Lung microvascular endothelial cell (primary cell): Measurements from ENCODE around the gene CAMKV. TPM values are rescaled to one million over a fixed set of nuclear protein-coding genes. Genes with fewer than 3 reads are reported as not detected.
"Not testable (repeated sequence)": the region's sequence is repeated elsewhere in the genome, so short reads cannot be mapped to it uniquely, and the experiment has no call there.

ENCODE experiments used
- DNase-seq, 2 donors: peaks; one replicate each; pipeline versions ENCODE4 v3.0.0 to v3.0.0-alpha.2; 2010; ENCODE audit warnings: low read depth in 2 of 2
- total RNA-seq: library from RNA; depleted of rRNA; stranded (reverse); fragments of >200 nt; gene quantifications from 2 replicates; pipeline ENCODE4 v1.2.1, GENCODE V29; 2014

CAMKV gene
- total RNA-seq, 1 donor from 2014 or later, result under 0.01 TPM

DNA sequence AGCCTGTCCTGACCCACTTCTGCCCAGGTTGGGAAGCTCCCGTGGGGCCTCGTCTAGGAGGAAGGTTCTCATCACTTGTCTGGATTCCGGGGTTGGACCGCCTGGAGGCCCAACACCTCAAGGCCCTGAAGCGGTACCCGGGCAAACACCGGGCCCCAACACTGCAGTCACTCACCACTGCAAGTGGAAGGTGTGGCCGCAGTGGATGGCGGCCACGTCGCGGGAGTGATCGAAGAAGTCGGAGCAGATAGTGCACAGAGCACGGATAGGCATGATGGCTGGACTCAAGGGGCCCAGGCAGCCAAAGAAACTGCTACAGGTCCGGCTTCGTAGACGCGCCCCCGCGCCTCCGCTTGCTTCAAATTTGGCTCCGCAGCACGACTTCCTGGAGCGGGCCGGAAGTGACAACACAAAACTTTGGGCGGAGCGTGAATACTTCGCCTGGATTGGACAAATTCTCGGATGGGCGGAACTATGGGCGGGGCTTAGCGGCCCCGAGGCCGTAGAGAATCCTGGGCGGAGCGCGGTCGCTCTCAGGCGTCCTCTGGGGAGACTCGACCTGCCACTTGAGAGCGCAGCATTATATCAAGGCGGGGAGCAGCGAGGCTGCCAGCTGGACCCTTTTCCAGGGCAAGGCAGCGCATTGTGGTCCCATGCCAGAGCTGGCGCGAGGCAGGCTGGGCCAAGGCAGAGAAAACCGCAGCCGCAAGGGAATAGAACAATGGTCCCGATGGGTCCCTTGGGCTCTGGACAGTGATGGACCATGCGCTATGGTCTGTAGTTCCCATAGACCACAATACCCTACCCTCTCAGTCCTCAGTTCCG is 13.3 kb downstream of the CAMKV start, which contains the start of gene TRAIP:
TSS of gene TRAIP (minus strand) at position 384 of the 825 bp plus-strand sequence. CDS start at position 273, 111 bp downstream.
- DNase-seq, result peak; percentile 92 to 93

GRCh38 chr3:49855662-49856061 is 14.0 kb downstream of the CAMKV start:
- DNase-seq, result no peak

GRCh38 chr3:49845694-49846093 is 24.0 kb downstream of the CAMKV start:
- no peak for DNase-seq

DNA sequence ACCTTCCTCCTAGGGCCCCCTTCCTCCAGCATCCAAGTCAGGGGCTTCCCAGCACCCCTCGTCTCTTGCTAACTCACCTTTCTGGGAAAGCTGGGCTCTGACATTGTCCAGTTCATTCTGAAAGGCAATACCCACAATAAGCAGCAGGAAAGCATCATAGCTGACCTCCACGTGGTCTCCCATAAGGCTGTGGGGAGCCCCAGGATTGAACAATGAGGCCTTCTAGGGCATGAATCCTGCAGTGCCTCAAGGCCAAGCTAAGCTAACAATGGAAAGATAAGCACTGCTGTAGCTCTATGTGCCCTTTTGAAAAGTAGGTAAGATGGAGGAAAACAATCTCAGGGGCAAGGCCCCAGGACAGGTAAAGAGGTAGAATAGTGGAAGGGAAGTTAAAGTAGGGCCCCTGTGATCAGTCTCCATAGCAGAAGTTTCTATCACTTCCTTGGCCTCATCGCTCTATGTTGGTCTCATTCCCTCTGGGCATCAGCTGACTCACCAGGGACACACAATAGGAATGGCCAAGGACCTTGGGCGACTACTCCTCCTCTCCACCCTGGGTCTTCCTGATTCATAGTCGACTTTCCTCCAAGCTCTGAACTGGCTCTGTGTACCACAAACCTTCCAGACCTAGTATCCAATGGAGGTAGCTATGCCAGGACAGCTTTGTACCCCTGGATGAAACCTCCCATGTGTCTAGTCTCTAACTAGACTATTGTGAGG is 25.1 kb downstream of the CAMKV start:
- no peak for DNase-seq

DNA sequence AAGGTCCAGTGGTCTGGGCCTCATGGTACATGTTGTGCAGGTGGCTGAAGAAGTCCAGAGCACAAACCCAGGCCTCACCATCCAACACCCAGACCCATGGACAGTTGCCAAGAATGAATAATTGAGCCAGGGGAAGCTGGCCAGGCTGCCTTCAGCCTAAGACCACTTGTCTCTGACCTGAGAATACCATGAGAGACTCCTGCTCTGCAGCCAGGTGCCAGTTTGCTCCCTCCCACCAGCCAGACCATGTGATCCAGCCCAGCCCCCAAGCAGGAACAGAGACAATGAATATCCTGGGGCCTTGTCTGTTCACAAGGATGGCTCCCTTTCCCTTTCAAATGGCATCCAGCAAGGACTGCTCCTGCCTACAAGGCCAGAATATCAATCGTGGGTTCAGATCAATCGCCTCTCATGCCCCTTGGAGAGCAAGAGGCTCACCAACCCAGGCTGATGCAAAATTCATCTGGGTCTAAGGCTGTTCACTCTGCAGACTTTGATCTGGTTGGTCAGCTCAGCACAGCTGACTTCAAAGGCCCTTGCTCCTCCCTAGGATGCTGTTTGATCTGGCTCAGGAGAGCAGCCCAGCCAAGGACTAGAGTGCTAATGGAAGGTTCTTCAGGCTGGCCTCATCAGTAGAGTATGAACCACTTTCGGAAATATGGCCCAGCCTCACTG is 26.7 kb downstream of the CAMKV start:
- no peak for DNase-seq

DNA sequence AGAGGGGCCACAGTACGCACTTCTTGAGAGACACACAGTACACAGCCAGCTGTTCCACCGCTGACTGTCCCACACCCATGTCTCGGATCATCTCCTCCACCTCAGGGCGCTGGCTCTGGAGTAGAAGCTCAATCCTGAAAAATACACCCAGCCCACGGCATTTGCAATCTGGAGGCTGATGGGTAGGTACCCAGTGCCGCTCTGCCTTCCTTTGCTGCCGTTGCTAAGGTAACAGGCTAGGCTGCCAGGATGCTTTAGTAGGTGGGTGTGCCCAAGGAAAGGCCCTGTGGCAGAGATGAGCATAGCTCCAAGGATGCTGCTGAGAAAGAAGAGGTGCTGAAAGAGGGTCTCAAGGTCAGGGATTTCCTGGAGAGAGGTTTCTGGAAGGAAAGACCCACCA is 27.9 kb downstream of the CAMKV start:
- DNase-seq, result no peak

DNA sequence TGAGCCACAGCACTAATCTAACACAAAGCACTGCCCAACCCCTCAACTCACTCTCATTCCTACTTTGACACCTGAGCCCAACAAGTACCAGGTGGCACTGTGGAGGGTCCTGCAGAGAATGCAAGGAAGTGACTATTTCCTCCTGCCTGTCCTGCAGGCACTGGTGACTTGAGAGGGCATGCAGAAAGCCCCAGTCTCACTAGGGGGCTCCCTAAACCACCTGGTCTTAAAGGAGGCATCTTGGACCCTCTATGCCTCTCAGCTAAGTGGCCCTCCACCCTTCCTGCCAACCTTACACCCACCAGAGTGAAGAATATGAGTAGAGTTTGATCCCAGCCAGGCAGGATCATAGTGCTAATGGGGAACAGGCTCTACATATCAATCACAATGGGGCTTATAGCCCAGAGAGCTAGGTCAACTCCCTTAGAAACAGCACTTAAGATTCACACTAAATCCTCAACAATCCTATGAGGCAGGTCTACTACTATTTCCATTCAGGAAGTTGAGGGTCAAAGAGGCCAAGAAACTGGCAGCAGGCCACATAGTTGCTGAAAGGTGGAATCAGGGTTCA is 28.5 kb downstream of the CAMKV start:
- peak; percentile 41 to 53 for DNase-seq

- no peak for DNase-seq
These were observed 29.3 kb downstream of the CAMKV start for GRCh38 chr3:49840388-49840787.

DNA sequence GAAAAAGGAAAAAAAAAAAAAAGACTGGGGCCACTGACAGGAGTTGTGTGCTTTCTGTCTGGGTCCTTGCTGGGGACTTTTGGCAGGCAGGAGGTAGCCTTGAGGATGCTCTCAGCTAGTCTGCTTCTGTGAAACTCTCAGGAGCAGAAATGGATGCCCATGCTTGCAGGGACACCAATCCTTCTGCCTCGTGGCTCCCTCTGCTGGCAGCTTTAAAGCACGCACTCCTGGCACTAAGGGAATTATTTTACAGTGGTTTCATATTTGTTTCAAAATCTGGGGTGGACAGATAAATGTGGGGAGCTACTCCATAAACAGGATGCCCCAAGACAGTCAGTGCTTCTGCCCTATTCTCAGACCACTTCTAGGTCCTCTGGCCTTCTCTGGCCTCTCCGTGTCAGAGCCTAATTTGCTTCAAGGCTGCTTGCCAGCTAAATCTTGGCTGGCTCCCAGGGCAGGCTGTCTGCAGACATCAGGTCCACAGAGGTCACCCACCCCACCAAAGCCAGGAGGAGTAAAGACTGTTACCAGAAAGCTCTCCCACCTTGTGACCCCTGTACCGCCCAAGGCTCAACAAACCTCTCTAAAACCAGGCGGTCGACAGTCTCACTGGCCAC is 30.4 kb downstream of the CAMKV start:
- DNase-seq, result peak; percentile 82 to 88

- no peak for DNase-seq
These were observed 38.4 kb downstream of the CAMKV start for GRCh38 chr3:49831341-49831740.

DNA sequence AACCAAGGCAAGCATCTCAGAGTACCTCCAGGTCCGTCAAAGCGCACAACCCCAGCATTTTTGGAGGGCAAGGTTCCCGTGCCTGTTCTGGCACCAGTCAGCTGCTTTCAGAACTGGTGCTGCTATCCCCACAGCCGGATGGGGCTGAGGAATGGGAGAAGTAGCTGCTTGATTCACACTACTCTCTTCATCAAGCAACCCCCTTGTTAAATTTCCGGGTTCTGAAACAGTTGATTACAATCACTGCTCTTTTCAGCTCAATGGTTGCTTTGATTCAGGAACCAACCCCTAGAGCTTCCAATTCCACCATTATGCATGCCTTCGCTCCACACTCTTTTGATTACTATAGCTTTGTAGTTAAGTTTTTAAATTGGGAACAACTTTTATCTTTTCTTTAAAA is 43.7 kb downstream of the CAMKV start:
- DNase-seq, result no peak

DNA sequence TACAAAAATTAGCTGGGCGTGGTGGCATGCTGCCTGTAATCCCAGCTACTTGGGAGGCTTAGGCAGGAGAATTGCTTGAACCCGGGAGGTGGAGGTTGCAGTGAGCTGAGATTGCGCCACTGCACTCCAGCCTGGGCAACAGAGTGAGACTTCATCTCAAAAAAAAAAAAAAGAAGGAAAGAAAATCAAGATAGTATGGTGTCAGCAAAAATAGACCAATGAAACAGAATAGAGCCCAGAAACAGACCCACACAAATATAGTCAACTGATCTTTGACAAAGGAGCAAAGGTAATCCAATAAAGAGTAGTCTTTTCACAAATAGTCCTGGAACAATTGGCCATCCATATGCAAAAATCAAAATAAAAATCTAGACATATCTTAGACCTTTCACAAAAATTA is 46.6 kb downstream of the CAMKV start:
- not testable (repeated sequence) for DNase-seq

DNA sequence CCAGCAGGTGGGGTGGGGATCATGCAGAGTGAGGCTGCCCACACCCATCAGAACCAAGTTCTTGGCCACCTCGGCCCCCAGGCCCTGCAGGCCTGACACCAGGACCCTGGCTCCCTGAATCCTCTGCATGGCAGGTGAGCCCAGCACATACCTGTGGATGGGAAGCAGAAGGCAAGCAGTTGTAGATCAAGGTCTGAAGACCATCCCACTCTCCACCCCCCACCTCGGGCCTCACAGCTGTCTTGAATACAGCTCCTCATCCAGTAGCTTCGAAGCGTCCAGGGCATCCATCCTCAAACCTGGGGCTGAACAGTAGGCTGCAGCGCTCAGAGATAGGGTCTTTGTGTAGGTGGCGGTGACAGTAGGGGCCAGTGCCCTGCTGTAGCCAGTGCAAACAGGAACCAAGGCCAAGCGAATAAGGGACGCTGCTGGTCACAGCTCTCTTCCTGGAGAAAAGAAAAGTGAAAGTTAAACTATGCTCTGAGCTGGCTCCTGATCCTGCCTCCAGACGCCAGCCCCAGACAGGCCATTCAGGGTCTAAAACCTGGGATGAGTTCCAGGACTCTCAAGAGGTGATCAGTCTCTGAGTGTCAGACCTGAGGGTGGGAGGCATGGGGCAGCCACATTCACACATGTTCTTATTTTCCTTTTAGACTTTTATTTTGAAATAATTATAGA is 56.1 kb downstream of the CAMKV start, which contains the start of gene UBA7:
TSS of gene UBA7 (minus strand) at position 457 of the 678 bp plus-strand sequence. CDS start at position 291, 166 bp downstream.
- DNase-seq, result peak; percentile 71 to 81

DNA sequence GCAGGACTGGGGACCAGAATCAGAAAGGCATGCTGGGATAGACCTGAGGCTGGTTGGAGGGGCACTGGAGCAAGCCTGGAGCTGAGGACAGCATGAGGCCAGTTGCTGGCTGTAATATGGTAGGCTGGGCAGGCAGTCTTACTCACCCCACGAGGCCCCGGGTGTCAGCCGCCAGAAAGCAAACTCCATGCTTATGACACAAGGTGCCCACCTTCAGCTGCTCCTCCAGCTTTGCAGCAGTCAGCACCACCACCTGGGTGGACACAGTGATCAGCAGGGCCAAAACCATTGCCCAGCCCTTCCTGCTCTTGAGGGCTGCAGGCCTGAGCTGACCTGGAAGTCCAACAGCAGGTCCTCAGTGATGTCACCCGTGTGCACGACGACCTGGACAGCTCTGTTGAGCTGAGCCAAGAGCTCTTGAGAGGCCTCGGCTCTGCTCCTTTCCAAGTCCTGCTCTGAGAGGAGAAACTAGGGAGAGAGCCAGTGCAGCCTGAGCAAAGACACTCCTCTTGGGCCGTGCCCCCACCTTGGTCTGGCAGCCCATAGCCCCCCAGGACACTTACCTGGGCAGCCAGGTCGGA is 56.7 kb downstream of the CAMKV start:
- DNase-seq, result peak in 1 of 2 donors; percentile 24

Other genes with a start within 250 kb of the CAMKV start
- gene APEH, start 195.6 kb downstream of the CAMKV start, total RNA-seq, result 88.3 and 92.1 TPM in 2 replicates
- 1.5 and 2.2 TPM in 2 replicates for gene MST1, start 180.4 kb downstream of the CAMKV start, total RNA-seq
- gene RNF123, start 180.3 kb downstream of the CAMKV start, total RNA-seq, result 14.8 and 23.2 TPM in 2 replicates
- under 0.01 and 0.40 TPM in 2 replicates for gene AMIGO3, start 150.2 kb downstream of the CAMKV start, total RNA-seq
- gene GMPPB, start 146.0 kb downstream of the CAMKV start, total RNA-seq, result 12.9 and 19.4 TPM in 2 replicates
- gene IP6K1, start 83.4 kb downstream of the CAMKV start, total RNA-seq, result 37.3 and 47.4 TPM in 2 replicates
- not detected in 2 replicates for gene CDHR4, start 70.0 kb downstream of the CAMKV start, total RNA-seq
- 12.3 and 17.2 TPM in 2 replicates for gene INKA1, start 66.6 kb downstream of the CAMKV start, total RNA-seq
- gene UBA7, start 56.0 kb downstream of the CAMKV start, total RNA-seq, result 23.3 and 23.4 TPM in 2 replicates
- 1.2 and 2.4 TPM in 2 replicates for gene TRAIP, start 13.3 kb downstream of the CAMKV start, total RNA-seq
- gene MST1R, start 34.0 kb upstream of the CAMKV start, total RNA-seq, result under 0.01 and 0.22 TPM in 2 replicates
- 5.7 and 7.9 TPM in 2 replicates for gene MON1A, start 59.9 kb upstream of the CAMKV start, total RNA-seq
- gene RBM6, start 70.2 kb upstream of the CAMKV start, total RNA-seq, result 19.2 and 36.7 TPM in 2 replicates
- gene RBM5, start 219.0 kb upstream of the CAMKV start, total RNA-seq, result 84.3 and 152 TPM in 2 replicates